ENCODE results near the gene PON2. TPM values are rescaled to one million over a fixed set of nuclear protein-coding genes. Genes with fewer than 3 reads are reported as not detected.
A peak's percentile ranks its signal among the peaks of the same experiment; 100 is the strongest.

The PON2 gene
- total RNA-seq, 1 experiment from 2014 or later, result 73.7 TPM

- TF ChIP-seq, protein P1, sequence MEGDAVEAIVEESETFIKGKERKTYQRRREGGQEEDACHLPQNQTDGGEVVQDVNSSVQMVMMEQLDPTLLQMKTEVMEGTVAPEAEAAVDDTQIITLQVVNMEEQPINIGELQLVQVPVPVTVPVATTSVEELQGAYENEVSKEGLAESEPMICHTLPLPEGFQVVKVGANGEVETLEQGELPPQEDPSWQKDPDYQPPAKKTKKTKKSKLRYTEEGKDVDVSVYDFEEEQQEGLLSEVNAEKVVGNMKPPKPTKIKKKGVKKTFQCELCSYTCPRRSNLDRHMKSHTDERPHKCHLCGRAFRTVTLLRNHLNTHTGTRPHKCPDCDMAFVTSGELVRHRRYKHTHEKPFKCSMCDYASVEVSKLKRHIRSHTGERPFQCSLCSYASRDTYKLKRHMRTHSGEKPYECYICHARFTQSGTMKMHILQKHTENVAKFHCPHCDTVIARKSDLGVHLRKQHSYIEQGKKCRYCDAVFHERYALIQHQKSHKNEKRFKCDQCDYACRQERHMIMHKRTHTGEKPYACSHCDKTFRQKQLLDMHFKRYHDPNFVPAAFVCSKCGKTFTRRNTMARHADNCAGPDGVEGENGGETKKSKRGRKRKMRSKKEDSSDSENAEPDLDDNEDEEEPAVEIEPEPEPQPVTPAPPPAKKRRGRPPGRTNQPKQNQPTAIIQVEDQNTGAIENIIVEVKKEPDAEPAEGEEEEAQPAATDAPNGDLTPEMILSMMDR (IDR thresholded peaks at IDR 0.05; ENCODE audit: unreplicated experiment), result no peak
- H3K36me3 Mint-ChIP-seq (ENCODE audit: insufficient read depth, unreplicated experiment), result no peaks in the 10 kb centered on the region
- DNase-seq, result no peak
- no peaks in the 10 kb centered on the region for H3K27me3 Mint-ChIP-seq (ENCODE audit: unreplicated experiment)
- BruUV-seq (replicated peaks), result no TSS peak
- no peaks in the 10 kb centered on the region for H3K4me1 Mint-ChIP-seq (ENCODE audit: low read depth, unreplicated experiment)
- no peak overlapping the region for H3K4me3 Mint-ChIP-seq (ENCODE audit: low read depth, unreplicated experiment)
- H3K9me3 Mint-ChIP-seq (ENCODE audit: low read depth, unreplicated experiment), result no peaks in the 10 kb centered on the region
- CTCF ChIA-PET, result no interaction called here
- H3K27ac Mint-ChIP-seq (ENCODE audit: unreplicated experiment), result no peak overlapping the region
- intact Hi-C loops (cut with micrococcal nuclease; ENCODE audit: unreplicated experiment), result no loop called here
Observed at GRCh38 chr7:95454438-95455045, 19.7 kb upstream of the PON2 start.

GRCh38 chr7:95446618-95447017 is 11.8 kb upstream of the PON2 start:
- Mint-ChIP-seq H3K36me3 (ENCODE audit: insufficient read depth, unreplicated experiment) (no peaks in the 10 kb centered on the region), H3K27me3 (ENCODE audit: unreplicated experiment) (no peaks in the 10 kb centered on the region), H3K27ac (ENCODE audit: unreplicated experiment) (no peak overlapping the region), H3K4me3 (ENCODE audit: low read depth, unreplicated experiment) (no peak overlapping the region), H3K4me1 (ENCODE audit: low read depth, unreplicated experiment) (peaks cover 9% of the 10 kb centered on the region), H3K9me3 (ENCODE audit: low read depth, unreplicated experiment) (no peaks in the 10 kb centered on the region)
- BruUV-seq (replicated peaks), result no TSS peak
- TF ChIP-seq, protein P1 (IDR thresholded peaks at IDR 0.05; ENCODE audit: unreplicated experiment), result no peak
- CTCF ChIA-PET, result no interaction called here
- intact Hi-C loops (cut with micrococcal nuclease; ENCODE audit: unreplicated experiment), result no loop called here
- DNase-seq, result no peak

- intact Hi-C loops (cut with micrococcal nuclease; ENCODE audit: unreplicated experiment), result no loop called here
- TF ChIP-seq, protein P1 (IDR thresholded peaks at IDR 0.05; ENCODE audit: unreplicated experiment), result no peak
- CTCF ChIA-PET, result no interaction called here
- no TSS peak for BruUV-seq (replicated peaks)
- no peaks in the 10 kb centered on the region for H3K9me3 Mint-ChIP-seq (ENCODE audit: low read depth, unreplicated experiment)
- DNase-seq, result no peak
- no peaks in the 10 kb centered on the region for H3K36me3 Mint-ChIP-seq (ENCODE audit: insufficient read depth, unreplicated experiment)
- peaks cover 24% of the 10 kb centered on the region for H3K4me1 Mint-ChIP-seq (ENCODE audit: low read depth, unreplicated experiment)
- H3K27me3 Mint-ChIP-seq (ENCODE audit: unreplicated experiment), result no peaks in the 10 kb centered on the region
- H3K27ac Mint-ChIP-seq (ENCODE audit: unreplicated experiment), result no peak overlapping the region
- no peak overlapping the region for H3K4me3 Mint-ChIP-seq (ENCODE audit: low read depth, unreplicated experiment)
Observed at GRCh38 chr7:95444796-95445195, 10.0 kb upstream of the PON2 start.

- DNase-seq, result peak; percentile 57
- Mint-ChIP-seq H3K4me3 (ENCODE audit: low read depth, unreplicated experiment) (peak overlapping the region; percentile 18), H3K9me3 (ENCODE audit: low read depth, unreplicated experiment) (no peaks in the 10 kb centered on the region), H3K36me3 (ENCODE audit: insufficient read depth, unreplicated experiment) (no peaks in the 10 kb centered on the region), H3K27ac (ENCODE audit: unreplicated experiment) (peak overlapping the region; percentile 51), H3K4me1 (ENCODE audit: low read depth, unreplicated experiment) (peaks cover 24% of the 10 kb centered on the region), H3K27me3 (ENCODE audit: unreplicated experiment) (no peaks in the 10 kb centered on the region)
- intact Hi-C loops (cut with micrococcal nuclease; ENCODE audit: unreplicated experiment), result no loop called here
- TF ChIP-seq, protein P1 (IDR thresholded peaks at IDR 0.05; ENCODE audit: unreplicated experiment), result no peak
- CTCF ChIA-PET, result interaction anchor here (0.6 to 1.1 kb wide), 4 partner anchors 33 to 500 kb away, joined by 3 to 6 read pairs (median 4); no protein-coding TSS in a partner anchor
- no TSS peak for BruUV-seq (replicated peaks)
Observed at GRCh38 chr7:95441042-95441823, 6.4 kb upstream of the PON2 start.
